ENCODE results near the gene TRIM14.
"Not testable (repeated sequence)": the region's sequence is repeated elsewhere in the genome, so short reads cannot be mapped to it uniquely, and the experiment has no call there.

TRIM14 gene

GRCh38 chr9:98140503-98140902 lies 21.5 kb upstream of the TRIM14 start:
- no peak for DNase-seq

GRCh38 chr9:98136489-98136888 lies 17.5 kb upstream of the TRIM14 start:
- DNase-seq: no peak

GRCh38 chr9:98135938-98136337 lies 16.9 kb upstream of the TRIM14 start:
- DNase-seq: no peak

- DNase-seq: no peak
Observed at GRCh38 chr9:98135558-98135934, 16.5 kb upstream of the TRIM14 start.

- no peak for DNase-seq
Observed at GRCh38 chr9:98134702-98135557, 15.9 kb upstream of the TRIM14 start.

GRCh38 chr9:98132806-98133631 lies 14.0 kb upstream of the TRIM14 start:
- DNase-seq: no peak

GRCh38 chr9:98132158-98132557 lies 13.1 kb upstream of the TRIM14 start:
- DNase-seq: no peak

GRCh38 chr9:98130576-98131228 lies 11.7 kb upstream of the TRIM14 start:
- no peak for DNase-seq

- DNase-seq: not testable (repeated sequence)
Observed at GRCh38 chr9:98130060-98130459, 11.0 kb upstream of the TRIM14 start.

GRCh38 chr9:98129451-98129881 lies 10.4 kb upstream of the TRIM14 start:
- no peak for DNase-seq

GRCh38 chr9:98128316-98128715 lies 9.3 kb upstream of the TRIM14 start:
- no peak for DNase-seq

- DNase-seq: no peak
Observed at GRCh38 chr9:98127226-98127625, 8.2 kb upstream of the TRIM14 start.

- DNase-seq: no peak
Observed at GRCh38 chr9:98124637-98125426, 5.8 kb upstream of the TRIM14 start.

GRCh38 chr9:98124091-98124490 lies 5.1 kb upstream of the TRIM14 start:
- not testable (repeated sequence) for DNase-seq

GRCh38 chr9:98121058-98121457 lies 2.0 kb upstream of the TRIM14 start:
- no peak for DNase-seq

- no peak for DNase-seq
Observed at GRCh38 chr9:98120476-98120875, 1.5 kb upstream of the TRIM14 start.

GRCh38 chr9:98117984-98118639 lies 910 bp downstream of the TRIM14 start:
- DNase-seq: peak; percentile 70

GRCh38 chr9:98117097-98117496 lies 1.9 kb downstream of the TRIM14 start:
- not testable (repeated sequence) for DNase-seq

- DNase-seq: no peak
Observed at GRCh38 chr9:98109052-98109451, 10.0 kb downstream of the TRIM14 start.

- DNase-seq: peak; percentile 67
Observed at GRCh38 chr9:98108531-98109031, 10.4 kb downstream of the TRIM14 start.

- DNase-seq: no peak
Observed at GRCh38 chr9:98107926-98108325, 11.1 kb downstream of the TRIM14 start.

- no peak for DNase-seq
Observed at GRCh38 chr9:98105006-98105405, 14.0 kb downstream of the TRIM14 start.

Measured in CD4-positive, alpha-beta T cell treated with Interleukin-12 subunit alpha and Interleukin-12 subunit beta, for 1 hour (primary cell).